ENCODE data around the gene SNX6.
"Not testable (repeated sequence)": the region's sequence is repeated elsewhere in the genome, so short reads cannot be mapped to it uniquely, and the experiment has no call there.

Gene SNX6

DNA sequence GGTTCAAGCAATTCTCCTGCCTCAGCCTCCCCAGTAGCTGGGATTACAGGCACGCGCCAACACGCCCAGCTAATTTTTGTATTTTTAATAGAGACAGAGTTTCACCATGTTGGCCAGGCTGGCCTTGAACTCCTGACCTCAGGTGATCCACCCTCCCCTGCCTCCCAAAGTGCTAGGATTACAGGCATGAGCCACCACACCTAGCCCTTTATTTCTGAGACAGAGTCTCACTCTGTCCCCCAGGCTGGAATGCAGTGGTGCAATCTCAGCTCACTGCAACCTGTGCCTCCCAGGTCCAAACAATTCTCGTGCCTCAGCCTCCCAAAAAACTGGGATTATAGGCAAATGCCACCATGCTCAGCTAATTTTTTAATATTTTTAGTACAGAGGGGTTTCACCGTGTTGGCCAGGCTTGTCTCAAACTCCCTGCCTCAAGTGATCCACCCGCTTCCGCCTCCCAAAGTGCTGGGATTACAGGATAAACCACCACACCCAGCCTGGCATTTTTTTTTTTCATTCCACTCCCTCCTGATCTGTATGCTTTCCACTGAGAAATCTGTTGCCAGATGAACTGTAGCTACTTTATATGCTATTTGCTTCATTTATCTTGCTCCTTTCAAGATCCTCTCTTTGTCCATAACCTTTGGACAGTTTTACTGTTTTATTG, 109.5 kb downstream of the SNX6 start:
- DNase-seq, result not testable (repeated sequence)

Data from right forelimb (tissue), 1 donor.